Measurements from ENCODE around the gene COPG2. TPM values are rescaled to one million over a fixed set of nuclear protein-coding genes. Genes with fewer than 3 reads are reported as not detected.

Gene COPG2
- polyA plus RNA-seq, 1 of the 3 experiments (the other 2 are of a cell fraction), result 44.3 TPM

GRCh38 chr7:130700760-130701159 lies 32.2 kb upstream of the COPG2 start:
- H3K79me2 ChIP-seq (ENCODE audit: insufficient read depth), result no peaks in the 10 kb centered on the region
- POLR2A ChIA-PET, result no interaction called here
- H3K4me1 ChIP-seq (ENCODE audit: control insufficient read depth in 1 of 2, insufficient read depth in 2 of 2, low read depth in 1 of 2, low read length in 1 of 2), result no peaks in the 10 kb centered on the region
- no peaks in the 10 kb centered on the region for H3K36me3 ChIP-seq (replicated peaks in 1 of 2; ENCODE audit: control insufficient read depth in 1 of 2, insufficient read depth in 2 of 2, low read length in 1 of 2)
- no peak overlapping the region for H3K27ac ChIP-seq (ENCODE audit: low read depth in 2 of 2, low read length in 1 of 2)
- no peak overlapping the region for H3K4me2 ChIP-seq
- 0 out of 2 replicates have a peak, but pooled peaks cover 4% of the 10 kb centered on the region for H3K9me2 ChIP-seq
- peaks cover 13% of the 10 kb centered on the region; the same call in 1 of the 2 replicates for H3K27me3 ChIP-seq (ENCODE audit: insufficient read depth)
- H3K4me3 ChIP-seq (ENCODE audit: low read depth in 2 of 2, low read length in 1 of 2), result no peak overlapping the region
- H3K9ac ChIP-seq, result no peak overlapping the region
- H2AFZ ChIP-seq (ENCODE audit: low read depth), result no peak overlapping the region
- no peak for TF ChIP-seq SIN3A (IDR thresholded peaks at IDR 0.05; ENCODE audit: borderline replicate concordance, low read depth, low read length)
- TF ChIP-seq TAF1 (IDR thresholded peaks at IDR 0.05; ENCODE audit: borderline replicate concordance, low read depth, low read length), result no peak
- TF ChIP-seq ZBTB33 (IDR thresholded peaks at IDR 0.05; ENCODE audit: borderline replicate concordance, low read depth), result no peak
- no peak for TF ChIP-seq YY1 (IDR thresholded peaks at IDR 0.05; ENCODE audit: low read depth)
- no peak for TF ChIP-seq NRF1 (IDR thresholded peaks at IDR 0.05; ENCODE audit: low read depth, low read length)
- TF ChIP-seq PBX3 (IDR thresholded peaks at IDR 0.05), result no peak
- TF ChIP-seq MEF2A (IDR thresholded peaks at IDR 0.05; ENCODE audit: borderline replicate concordance, low read depth), result no peak
- TF ChIP-seq RCOR1 (IDR thresholded peaks at IDR 0.05; ENCODE audit: low read length), result no peak
- no peak for TF ChIP-seq SMC3 (IDR thresholded peaks at IDR 0.05; ENCODE audit: low read depth, low read length)
- TF ChIP-seq GATA2 (CRISPR knock-in tag; IDR thresholded peaks at IDR 0.05), result no peak
- H3K9me3 ChIP-seq, result 0 out of 2 replicates have a peak, but pooled peaks cover 3% of the 10 kb centered on the region
- DNase-seq, result no peak
- WGBS (ENCODE audit: low lambda C conversion rate), result 73% methylated on average over 1 of the region's 1 CpG
- CTCF ChIA-PET, result interaction anchor here (0.7 to 1.9 kb wide), 5 partner anchors 13 to 604 kb away, joined by 3 to 6 read pairs (median 3); no protein-coding TSS in a partner anchor
- H3F3A ChIP-seq (replicated peaks; ENCODE audit: insufficient read depth), result no peaks in the 10 kb centered on the region
- H4K20me1 ChIP-seq (ENCODE audit: insufficient read depth), result no peaks in the 10 kb centered on the region

- Histone ChIP-seq H3K36me3 (replicated peaks in 1 of 2; ENCODE audit: control insufficient read depth in 1 of 2, insufficient read depth in 2 of 2, low read length in 1 of 2) (no peaks in the 10 kb centered on the region), H3F3A (replicated peaks; ENCODE audit: insufficient read depth) (no peaks in the 10 kb centered on the region), H3K27ac (ENCODE audit: low read depth in 2 of 2, low read length in 1 of 2) (no peak overlapping the region), H3K4me1 (ENCODE audit: control insufficient read depth in 1 of 2, insufficient read depth in 2 of 2, low read depth in 1 of 2, low read length in 1 of 2) (no peaks in the 10 kb centered on the region), H3K4me3 (ENCODE audit: low read depth in 2 of 2, low read length in 1 of 2) (no peak overlapping the region), H4K20me1 (ENCODE audit: insufficient read depth) (no peaks in the 10 kb centered on the region), H2AFZ (ENCODE audit: low read depth) (no peak overlapping the region), H3K27me3 (ENCODE audit: insufficient read depth) (peaks cover 9% of the 10 kb centered on the region; the same call in 1 of the 2 replicates), H3K4me2 (no peak overlapping the region), H3K9ac (no peak overlapping the region), H3K79me2 (ENCODE audit: insufficient read depth) (no peaks in the 10 kb centered on the region), H3K9me2 (0 out of 2 replicates have a peak, but pooled peaks cover 4% of the 10 kb centered on the region), H3K9me3 (0 out of 2 replicates have a peak, but pooled peaks cover 3% of the 10 kb centered on the region)
- no peak for TF ChIP-seq RAD21 (IDR thresholded peaks at IDR 0.05; ENCODE audit: low read length)
- no peak for TF ChIP-seq FOXJ3 (CRISPR knock-in tag; IDR thresholded peaks at IDR 0.05)
- TF ChIP-seq RFX5 (IDR thresholded peaks at IDR 0.05; ENCODE audit: low read length), result no peak
- TF ChIP-seq POLR2AphosphoS5 (IDR thresholded peaks at IDR 0.05; ENCODE audit: low read depth, low read length), result no peak
- TF ChIP-seq MXI1 (IDR thresholded peaks at IDR 0.05; ENCODE audit: low read depth, low read length), result no peak
- TF ChIP-seq USF1 (IDR thresholded peaks at IDR 0.05; ENCODE audit: borderline replicate concordance, low read depth), result no peak
- TF ChIP-seq FOXM1 (IDR thresholded peaks at IDR 0.05; ENCODE audit: low read depth), result no peak
- no peak for TF ChIP-seq RXRA (IDR thresholded peaks at IDR 0.05; ENCODE audit: borderline replicate concordance, low read depth)
- 53% methylated on average over 4 of the region's 4 CpGs for WGBS (ENCODE audit: low lambda C conversion rate)
- DNase-seq, result no peak
- CTCF ChIA-PET, result interaction anchor here (0.9 to 1.9 kb wide), 3 partner anchors 22 to 81 kb away, joined by 3 to 6 read pairs (median 6); no protein-coding TSS in a partner anchor
- POLR2A ChIA-PET, result no interaction called here
Measured at GRCh38 chr7:130699686-130700085, 31.1 kb upstream of the COPG2 start.

All from SK-N-SH (cell line).